ENCODE measurements around the gene SCAF4.

SCAF4 gene

GRCh38 chr21:31682620-31683019 lies 49.3 kb downstream of the SCAF4 start:
- Histone ChIP-seq H3K9ac (ENCODE audit: low read length) (no peak overlapping the region), H3K4me2 (ENCODE audit: low read length) (no peak overlapping the region), H3K36me3 (replicated peaks; ENCODE audit: low read depth, low read length) (peaks cover 55% of the 10 kb centered on the region), H3K27ac (ENCODE audit: low read length) (no peak overlapping the region), H3K79me2 (ENCODE audit: low read length) (peaks cover 3% of the 10 kb centered on the region; the same call in 1 of the 2 replicates), H3K9me3 (ENCODE audit: insufficient read depth, low read length) (no peaks in the 10 kb centered on the region), H2AFZ (ENCODE audit: low read depth, low read length) (no peak overlapping the region), H3K4me3 (ENCODE audit: low read length) (no peak overlapping the region), H3K4me1 (ENCODE audit: low read length) (no peaks in the 10 kb centered on the region), H4K20me1 (ENCODE audit: insufficient read depth, low read length) (peaks cover 4% of the 10 kb centered on the region; the same call in 1 of the 2 replicates), H3K27me3 (ENCODE audit: low read depth, low read length) (no peaks in the 10 kb centered on the region)
- TF ChIP-seq CTCF (IDR thresholded peaks at IDR 0.05; ENCODE audit: low read depth, low read length), result no peak
- no peak for TF ChIP-seq EZH2phosphoT487 (IDR thresholded peaks at IDR 0.05; ENCODE audit: low read depth)

- H2AFZ ChIP-seq (ENCODE audit: low read depth, low read length), result no peak overlapping the region
- no peak for TF ChIP-seq CTCF (IDR thresholded peaks at IDR 0.05; ENCODE audit: low read depth, low read length)
- no peak for TF ChIP-seq EZH2phosphoT487 (IDR thresholded peaks at IDR 0.05; ENCODE audit: low read depth)
- H3K4me2 ChIP-seq (ENCODE audit: low read length), result no peak overlapping the region
- peaks cover 9% of the 10 kb centered on the region; the same call in 1 of the 2 replicates for H4K20me1 ChIP-seq (ENCODE audit: insufficient read depth, low read length)
- H3K79me2 ChIP-seq (ENCODE audit: low read length), result peaks cover 3% of the 10 kb centered on the region; the same call in 1 of the 2 replicates
- H3K9ac ChIP-seq (ENCODE audit: low read length), result no peak overlapping the region
- H3K9me3 ChIP-seq (ENCODE audit: insufficient read depth, low read length), result no peaks in the 10 kb centered on the region
- H3K27me3 ChIP-seq (ENCODE audit: low read depth, low read length), result no peaks in the 10 kb centered on the region
- H3K36me3 ChIP-seq (replicated peaks; ENCODE audit: low read depth, low read length), result peaks cover 34% of the 10 kb centered on the region
- no peak overlapping the region for H3K4me3 ChIP-seq (ENCODE audit: low read length)
- H3K4me1 ChIP-seq (ENCODE audit: low read length), result peaks cover 22% of the 10 kb centered on the region
- H3K27ac ChIP-seq (ENCODE audit: low read length), result no peak overlapping the region
Observed at GRCh38 chr21:31678478-31678877, 53.4 kb downstream of the SCAF4 start.

- Histone ChIP-seq H3K4me1 (ENCODE audit: low read length) (peaks cover 22% of the 10 kb centered on the region), H3K4me2 (ENCODE audit: low read length) (no peak overlapping the region), H3K36me3 (replicated peaks; ENCODE audit: low read depth, low read length) (peaks cover 31% of the 10 kb centered on the region), H2AFZ (ENCODE audit: low read depth, low read length) (no peak overlapping the region), H3K27ac (ENCODE audit: low read length) (no peak overlapping the region), H3K27me3 (ENCODE audit: low read depth, low read length) (no peaks in the 10 kb centered on the region), H3K4me3 (ENCODE audit: low read length) (no peak overlapping the region), H3K9ac (ENCODE audit: low read length) (no peak overlapping the region), H4K20me1 (ENCODE audit: insufficient read depth, low read length) (peaks cover 9% of the 10 kb centered on the region; the same call in 1 of the 2 replicates), H3K9me3 (ENCODE audit: insufficient read depth, low read length) (no peaks in the 10 kb centered on the region), H3K79me2 (ENCODE audit: low read length) (no peaks in the 10 kb centered on the region)
- no peak for TF ChIP-seq EZH2phosphoT487 (IDR thresholded peaks at IDR 0.05; ENCODE audit: low read depth)
- TF ChIP-seq CTCF (IDR thresholded peaks at IDR 0.05; ENCODE audit: low read depth, low read length), result no peak
Observed at GRCh38 chr21:31677047-31677446, 54.9 kb downstream of the SCAF4 start.

- peaks cover 22% of the 10 kb centered on the region for H3K4me1 ChIP-seq (ENCODE audit: low read length)
- peak overlapping the region; percentile 50 for H3K4me2 ChIP-seq (ENCODE audit: low read length)
- H3K9me3 ChIP-seq (ENCODE audit: insufficient read depth, low read length), result no peaks in the 10 kb centered on the region
- no peak overlapping the region; the same call in 1 of the 2 replicates for H3K4me3 ChIP-seq (ENCODE audit: low read length)
- H3K27ac ChIP-seq (ENCODE audit: low read length), result peak overlapping the region; percentile 48
- H3K79me2 ChIP-seq (ENCODE audit: low read length), result no peaks in the 10 kb centered on the region
- H3K27me3 ChIP-seq (ENCODE audit: low read depth, low read length), result no peaks in the 10 kb centered on the region
- no peak overlapping the region for H2AFZ ChIP-seq (ENCODE audit: low read depth, low read length)
- H3K9ac ChIP-seq (ENCODE audit: low read length), result no peak overlapping the region
- TF ChIP-seq CTCF (IDR thresholded peaks at IDR 0.05; ENCODE audit: low read depth, low read length), result no peak
- no peak for TF ChIP-seq EZH2phosphoT487 (IDR thresholded peaks at IDR 0.05; ENCODE audit: low read depth)
- H3K36me3 ChIP-seq (replicated peaks; ENCODE audit: low read depth, low read length), result peaks cover 34% of the 10 kb centered on the region
- peaks cover 9% of the 10 kb centered on the region; the same call in 1 of the 2 replicates for H4K20me1 ChIP-seq (ENCODE audit: insufficient read depth, low read length)
Observed at GRCh38 chr21:31675960-31676359, 56.0 kb downstream of the SCAF4 start.

All from OCI-LY3 (cell line).